ENCODE results near the gene RARG. TPM values are rescaled to one million over a fixed set of nuclear protein-coding genes. Genes with fewer than 3 reads are reported as not detected.

RARG gene
- total RNA-seq, 2 donors from 2014 or later = 13.5 to 24.1 TPM

DNA sequence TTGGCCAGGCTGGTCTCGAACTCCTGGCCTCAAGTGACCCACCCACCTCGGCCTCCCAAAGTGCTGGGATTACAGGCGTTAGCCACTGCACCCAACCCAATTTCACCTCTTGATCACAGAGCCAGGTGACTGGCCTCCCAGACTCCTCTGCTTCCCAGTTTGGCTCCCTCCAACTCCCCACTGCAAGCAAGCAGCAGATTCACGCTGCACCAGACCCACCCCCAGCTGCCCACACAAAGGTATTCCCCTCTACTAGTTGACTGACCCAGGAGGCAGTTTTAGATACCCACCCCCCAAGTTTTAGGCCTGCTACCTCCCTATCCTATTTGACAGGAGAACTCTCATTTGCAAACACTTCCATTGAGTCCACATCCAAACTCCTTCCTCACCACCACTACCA, 5.2 kb downstream of the RARG start:
- intact Hi-C loops (cut with DNase I) = no loop called here
- DNase-seq (no peak), ATAC-seq (no peak)

DNA sequence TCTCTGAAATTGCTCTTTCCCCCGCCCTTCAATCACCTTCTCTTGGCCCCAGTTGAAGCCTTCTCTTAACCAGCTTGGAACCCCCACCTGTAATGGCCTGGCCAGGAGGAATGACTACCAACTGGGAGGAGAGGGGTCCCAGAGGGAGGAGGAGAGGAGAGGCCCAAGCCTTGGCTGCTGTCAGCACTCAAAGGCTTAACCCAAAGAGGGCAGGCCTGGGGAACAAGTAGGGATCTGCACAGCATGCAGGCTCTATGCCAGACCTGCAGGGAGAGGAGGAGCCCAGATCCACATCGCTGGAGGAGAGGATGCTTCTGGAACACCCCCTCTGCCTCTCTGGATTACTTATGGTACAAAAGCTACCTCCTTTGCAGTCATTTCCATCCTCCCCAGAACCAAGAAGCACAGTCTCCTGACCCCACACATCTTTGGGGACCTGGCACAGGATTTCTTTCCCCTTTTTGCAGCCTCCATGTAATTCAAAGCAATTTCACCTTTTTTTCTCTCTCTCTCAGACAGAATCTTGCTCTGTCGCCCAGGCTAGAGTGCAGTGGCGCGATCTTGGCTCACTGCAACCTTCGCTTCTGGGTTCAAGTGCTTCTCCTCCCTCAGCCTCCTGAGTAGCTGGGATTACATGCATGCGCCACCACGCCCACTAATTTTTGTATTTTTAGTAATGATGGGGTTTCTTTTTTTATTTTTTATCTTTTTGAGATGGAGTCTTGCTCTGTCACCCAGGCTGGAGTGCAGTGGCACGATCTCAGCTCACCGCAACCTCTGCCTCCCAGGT, 6.2 kb downstream of the RARG start:
- ATAC-seq (no peak), DNase-seq (no peak)
- intact Hi-C loops (cut with DNase I) = no loop called here

DNA sequence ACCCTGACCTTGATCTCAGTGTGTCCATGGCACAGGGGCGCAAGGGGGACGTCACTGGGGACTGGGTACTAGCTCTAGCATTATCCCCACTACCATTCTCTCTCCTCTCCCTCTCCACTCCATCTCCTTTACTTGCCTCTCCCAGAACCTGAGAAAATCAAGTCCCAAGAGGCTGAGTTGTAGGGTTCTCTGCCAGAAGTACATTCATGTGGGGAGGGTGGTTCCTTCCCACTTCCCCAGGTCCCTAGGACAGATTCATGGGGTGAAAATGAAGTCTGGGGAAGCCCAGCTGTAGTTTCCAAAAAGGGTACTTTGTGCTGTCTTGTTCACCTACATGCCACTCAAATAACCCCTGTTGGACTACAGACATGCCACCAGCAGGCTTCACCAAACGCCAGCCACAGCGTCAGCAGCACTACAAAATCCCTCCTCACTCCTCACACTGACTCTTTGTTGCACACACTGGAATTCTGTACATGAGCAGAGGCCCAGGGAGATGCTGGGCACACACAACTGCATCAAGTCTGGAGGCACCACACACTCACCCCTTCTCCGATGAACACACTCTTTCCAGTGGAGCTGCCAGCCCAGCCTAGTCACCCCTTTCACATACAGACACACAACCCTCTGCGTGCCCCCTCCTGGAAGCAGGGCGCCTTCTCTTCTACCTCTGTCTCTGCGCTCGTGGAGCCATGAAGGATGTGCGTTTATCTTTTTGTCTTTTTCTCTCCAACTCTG, 6.9 kb downstream of the RARG start:
- no peak for DNase-seq
- intact Hi-C loops (cut with DNase I) = loop anchor here in 1 of 2 donors (5.0 kb wide), 1 partner anchor 42 kb away; the partner anchor contains the start of gene ESPL1

DNA sequence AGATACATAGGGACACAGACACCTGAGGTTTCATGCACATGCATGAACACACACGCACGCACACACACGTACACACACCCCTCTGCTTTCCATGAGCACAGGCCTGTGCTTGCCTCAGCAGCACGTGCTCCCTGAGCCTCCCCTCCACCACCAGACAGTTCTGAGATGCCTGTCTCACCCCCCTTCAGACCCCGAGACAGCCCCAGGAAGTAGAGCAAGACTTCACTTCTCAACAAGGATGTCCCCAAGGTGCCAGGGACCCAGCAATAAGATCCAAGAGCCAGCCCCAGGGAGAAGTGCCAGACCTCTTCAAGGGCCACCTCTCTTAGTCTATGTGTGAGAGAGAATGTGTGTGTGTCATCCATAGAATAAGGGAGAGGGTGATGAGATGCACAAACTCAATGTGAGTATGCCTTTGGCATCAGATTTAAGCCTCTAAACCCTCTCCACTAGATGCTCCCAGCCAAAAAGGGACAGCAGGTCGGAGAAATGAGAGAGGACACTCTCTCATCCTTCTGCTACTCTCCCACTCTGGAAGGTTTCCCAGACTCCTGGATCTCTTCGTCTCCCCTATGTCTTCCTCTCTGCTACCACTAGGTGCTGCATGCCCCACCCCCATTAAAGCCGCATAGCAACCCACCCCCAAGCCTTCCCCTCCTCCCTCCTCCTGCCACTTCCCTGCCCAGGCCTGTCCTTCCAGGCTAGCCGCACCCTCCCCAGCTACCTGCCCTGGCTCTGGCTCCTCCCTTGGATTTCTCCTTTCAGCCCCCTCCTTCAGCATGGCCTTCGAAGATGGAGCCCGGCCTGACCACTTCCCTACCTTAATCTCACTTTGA, 7.7 kb downstream of the RARG start:
- ATAC-seq (no peak), DNase-seq (no peak)
- intact Hi-C loops (cut with DNase I) = loop anchor here in 1 of 2 donors (5.0 kb wide), 1 partner anchor 43 kb away; the partner anchor contains the start of gene ESPL1

More for the DNA sequence above, 6.9 kb downstream of the RARG start:
- no peak for ATAC-seq

DNA sequence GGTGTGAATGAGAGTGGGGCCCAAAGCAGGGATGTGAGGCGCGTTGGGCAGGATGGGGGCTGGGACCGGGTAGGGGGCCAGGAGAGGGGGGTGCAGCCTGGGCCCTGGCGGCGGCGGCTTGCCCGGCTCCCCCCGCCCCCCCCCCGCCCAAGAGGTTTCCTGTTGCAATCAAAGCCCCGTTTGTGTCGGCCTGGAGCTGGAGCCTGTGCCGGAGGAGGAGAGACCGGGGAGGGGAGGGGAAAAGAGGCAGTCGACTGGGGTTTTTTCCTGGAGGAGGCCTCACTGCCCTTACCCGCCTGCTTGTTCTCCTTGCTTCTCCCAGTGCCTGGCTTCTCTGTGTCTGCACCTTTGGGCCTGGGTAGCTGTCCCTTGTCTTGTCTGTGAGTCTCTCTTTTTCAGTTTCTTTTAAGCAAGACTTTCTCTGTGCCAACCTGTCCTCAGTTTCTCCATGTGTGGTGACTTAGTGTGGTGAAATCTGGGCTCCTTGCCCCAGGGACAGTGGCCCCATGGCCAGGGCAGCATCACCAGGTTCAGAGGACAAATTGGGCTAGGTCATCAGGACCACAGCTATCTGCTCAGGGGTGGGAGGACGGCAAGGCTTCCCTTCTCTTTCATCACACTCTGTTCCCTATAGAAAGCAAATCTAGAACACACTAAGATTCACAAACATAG, 8.5 kb downstream of the RARG start:
- no peak for ATAC-seq
- intact Hi-C loops (cut with DNase I) = loop anchor here in 1 of 2 donors (5.0 kb wide), 1 partner anchor 44 kb away; the partner anchor contains the start of gene ESPL1
- DNase-seq = peak; percentile 62

DNA sequence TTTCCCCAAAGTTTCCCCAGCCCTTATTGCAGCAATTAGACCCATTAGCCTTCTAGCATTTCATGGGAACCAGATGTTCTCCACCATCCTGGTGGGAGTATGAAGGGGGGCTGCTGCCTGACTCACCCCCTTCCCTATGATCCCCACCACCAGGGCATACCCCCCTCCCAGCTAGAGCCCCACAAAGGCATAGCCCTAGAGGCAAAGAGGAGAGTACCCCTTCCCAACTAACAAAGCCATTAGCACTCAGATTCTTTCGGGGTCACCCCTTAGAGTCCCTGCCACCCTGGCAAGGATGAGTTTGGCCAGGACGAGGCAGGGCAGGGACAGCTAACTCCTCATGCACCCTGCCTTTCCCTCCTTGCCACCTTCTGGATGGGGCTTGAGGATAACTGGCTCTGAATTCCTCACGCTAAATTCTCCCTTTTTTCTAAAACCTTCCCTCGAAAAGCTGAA, 9.2 kb downstream of the RARG start:
- DNase-seq (no peak), ATAC-seq (no peak)
- intact Hi-C loops (cut with DNase I) = loop anchor here in 1 of 2 donors (5.0 kb wide), 1 partner anchor 44 kb away; the partner anchor contains the start of gene ESPL1

DNA sequence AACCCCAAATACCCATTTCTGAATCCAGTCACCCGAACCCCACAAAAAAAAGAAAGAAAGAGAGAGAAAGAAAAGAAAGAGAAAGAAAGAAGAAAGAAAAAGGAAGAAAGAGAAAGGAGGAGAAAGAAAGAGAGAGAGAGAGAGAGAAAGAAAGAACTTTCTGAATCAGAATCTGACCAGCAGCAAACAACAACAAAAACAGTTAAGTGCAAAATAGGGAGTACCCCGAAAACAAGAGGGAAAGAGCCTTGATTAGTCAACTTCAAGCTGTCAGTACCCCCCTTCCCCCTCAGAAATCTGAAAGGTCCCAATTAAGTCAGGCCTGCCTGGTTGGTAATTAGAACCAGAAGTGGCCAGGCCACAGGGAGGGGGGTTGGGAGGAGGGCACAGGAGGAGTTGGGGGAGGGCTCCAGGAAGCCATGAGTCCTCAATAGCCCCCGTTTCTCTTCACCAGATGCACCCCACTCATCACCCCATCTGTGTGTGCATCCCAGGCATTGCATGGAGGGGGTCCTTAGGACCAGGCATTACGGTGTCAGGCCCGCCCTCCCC, 9.8 kb downstream of the RARG start:
- ATAC-seq = no peak
- intact Hi-C loops (cut with DNase I) = loop anchor here in 1 of 2 donors (5.0 kb wide), 1 partner anchor 45 kb away; the partner anchor contains the start of gene ESPL1
- no peak for DNase-seq

DNA sequence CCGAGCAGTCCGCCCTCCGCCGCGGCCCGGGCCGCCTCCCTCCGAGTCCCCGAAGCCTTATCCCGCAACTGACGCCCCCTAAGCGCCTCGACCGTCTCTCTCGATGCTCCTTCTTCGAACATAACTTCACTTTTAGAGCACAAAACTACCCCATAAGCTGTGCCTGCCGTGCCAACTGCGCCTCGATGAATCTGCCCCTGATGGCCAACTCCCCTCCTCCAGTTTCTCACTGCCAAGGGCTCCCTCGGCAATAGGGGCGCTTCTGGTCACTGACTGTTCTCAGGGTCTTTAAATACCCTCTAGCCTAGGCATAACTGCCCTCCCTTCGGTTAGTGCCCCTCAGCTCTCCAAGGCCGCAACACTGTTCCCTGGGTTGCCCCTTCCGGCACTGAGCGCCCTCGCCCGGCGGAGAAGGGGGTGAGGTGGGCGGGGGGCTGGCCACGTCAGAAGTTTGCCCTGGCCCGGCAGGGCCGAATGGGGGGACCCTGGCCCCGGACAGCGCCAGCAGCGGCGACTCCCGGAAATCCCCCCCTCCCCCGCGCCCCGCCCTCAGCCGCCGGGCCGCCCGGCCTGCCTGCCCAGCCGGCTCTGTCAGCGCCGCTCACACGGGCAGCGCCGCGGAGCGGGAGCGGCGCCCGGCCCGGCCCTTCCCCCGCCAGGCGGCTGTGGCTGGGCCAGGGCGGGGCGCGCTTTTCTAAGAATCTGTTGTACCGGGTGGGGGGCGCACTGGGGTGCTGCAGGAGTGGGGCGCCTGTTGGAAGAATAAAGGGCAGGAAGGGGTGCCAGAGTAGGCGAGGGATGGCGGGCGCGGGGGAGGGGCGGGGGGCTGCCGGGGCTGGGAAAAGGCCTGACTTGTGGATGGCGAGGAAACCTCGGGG, 10.6 kb downstream of the RARG start:
- intact Hi-C loops (cut with DNase I) = loop anchor here in 1 of 2 donors (5.0 kb wide), 1 partner anchor 46 kb away; the partner anchor contains the start of gene ESPL1
- ATAC-seq = peak; percentile 63 to 66
- DNase-seq = peak; percentile 79

DNA sequence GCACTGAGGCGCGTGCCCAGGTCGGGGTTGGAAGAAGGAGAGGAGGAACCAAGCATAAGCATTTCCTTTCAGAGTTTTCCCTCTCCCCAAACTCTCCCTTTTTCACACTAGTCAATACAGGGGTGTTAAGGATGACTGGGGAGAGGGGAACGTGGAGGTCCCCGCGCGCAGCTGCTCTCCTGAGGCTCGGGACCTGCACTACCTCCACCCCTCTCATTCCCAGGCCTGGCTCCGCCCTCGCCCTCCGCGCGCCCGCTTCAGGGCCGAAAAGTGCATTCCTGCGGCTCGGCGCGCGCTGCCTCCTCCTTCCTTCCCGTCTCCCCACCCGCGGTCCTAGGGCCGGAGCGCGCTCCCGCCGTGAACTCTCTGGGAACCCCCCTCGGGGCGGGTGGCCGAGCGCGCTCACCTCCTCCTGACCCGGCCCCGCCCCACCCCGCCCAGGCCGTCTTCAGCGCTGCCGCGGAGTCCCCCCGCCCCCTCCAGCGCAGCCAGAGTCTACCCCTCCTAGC, 11.3 kb downstream of the RARG start:
- intact Hi-C loops (cut with DNase I) = loop anchor here in 1 of 2 donors (1.0 to 5.0 kb wide), 2 partner anchors 47 to 101 kb away; partner anchors contain the start of genes AAAS and ESPL1
- DNase-seq (peak; percentile 94), ATAC-seq (peak; percentile 87 to 93)

DNA sequence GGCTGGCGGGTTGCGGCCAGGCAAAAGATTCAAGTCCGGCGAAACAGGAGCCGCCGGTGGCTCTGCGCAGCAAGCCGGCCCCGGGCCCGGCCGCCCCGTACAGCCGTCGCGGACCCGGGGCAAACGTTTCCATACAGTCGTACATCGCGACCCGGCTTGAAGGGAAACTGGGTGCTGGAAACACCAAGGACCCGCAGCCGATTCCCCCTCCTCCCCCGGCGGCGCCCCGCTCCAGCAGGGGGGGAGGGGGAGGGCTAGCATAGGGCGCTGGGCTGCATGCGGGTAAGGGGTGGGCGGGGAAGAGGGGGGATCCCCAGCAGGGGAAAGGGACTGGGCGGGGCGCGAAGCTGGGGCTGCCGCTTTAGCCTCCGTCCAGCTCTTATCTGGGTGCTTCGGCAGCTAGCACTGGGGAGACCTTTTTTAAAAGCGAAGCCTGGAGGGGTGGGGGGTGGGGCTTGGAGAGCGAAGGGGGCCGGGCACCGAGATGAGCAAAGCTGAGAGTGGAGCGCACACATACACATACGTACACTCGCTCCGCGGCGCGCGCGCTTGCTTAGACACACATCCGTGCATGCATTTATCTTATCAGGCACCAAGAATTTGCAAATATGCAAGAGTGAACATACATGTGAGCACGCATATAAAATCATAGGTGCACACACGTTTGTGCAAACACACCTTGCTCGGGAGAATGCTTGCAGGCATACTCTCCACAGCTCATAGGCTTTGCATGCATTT, 11.9 kb downstream of the RARG start:
- ATAC-seq = peak; percentile 39 to 47
- intact Hi-C loops (cut with DNase I) = loop anchor here in 1 of 2 donors (1.0 to 5.0 kb wide), 2 partner anchors 47 to 101 kb away; partner anchors contain the start of genes AAAS and ESPL1

DNA sequence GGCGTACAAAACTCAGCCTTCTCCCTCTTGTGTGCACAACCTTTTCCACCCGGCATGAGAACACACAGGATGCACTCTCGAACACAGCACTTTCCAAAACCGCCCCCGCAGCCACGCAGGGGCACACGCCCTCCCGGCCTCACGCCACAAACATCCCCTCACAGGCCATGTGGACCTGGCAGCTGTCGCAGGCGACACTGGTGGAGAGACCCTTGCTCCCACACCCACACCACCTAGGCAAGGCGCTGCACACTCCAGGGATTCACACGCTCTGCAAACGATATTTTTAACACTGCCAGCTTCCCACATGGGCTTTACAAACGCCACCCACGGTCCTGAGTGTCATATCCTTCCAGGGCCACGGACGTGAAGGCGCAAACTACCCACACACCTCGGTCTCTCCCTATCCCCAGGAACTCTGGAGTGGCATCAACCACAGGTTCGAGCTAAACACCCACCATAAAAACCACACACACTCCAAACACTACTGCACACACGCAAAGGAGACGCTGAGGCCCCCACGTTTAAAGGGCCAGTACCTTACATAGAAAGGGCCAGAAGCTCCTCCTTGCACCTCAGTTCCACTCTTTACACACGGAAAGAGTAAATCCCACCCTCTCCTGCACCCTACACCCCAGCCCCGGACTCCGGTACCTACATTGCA, 12.6 kb downstream of the RARG start:
- intact Hi-C loops (cut with DNase I) = no loop called here
- ATAC-seq = no peak
- peak; percentile 63 for DNase-seq

More for the DNA sequence above, 11.9 kb downstream of the RARG start:
- DNase-seq = peak; percentile 73

DNA sequence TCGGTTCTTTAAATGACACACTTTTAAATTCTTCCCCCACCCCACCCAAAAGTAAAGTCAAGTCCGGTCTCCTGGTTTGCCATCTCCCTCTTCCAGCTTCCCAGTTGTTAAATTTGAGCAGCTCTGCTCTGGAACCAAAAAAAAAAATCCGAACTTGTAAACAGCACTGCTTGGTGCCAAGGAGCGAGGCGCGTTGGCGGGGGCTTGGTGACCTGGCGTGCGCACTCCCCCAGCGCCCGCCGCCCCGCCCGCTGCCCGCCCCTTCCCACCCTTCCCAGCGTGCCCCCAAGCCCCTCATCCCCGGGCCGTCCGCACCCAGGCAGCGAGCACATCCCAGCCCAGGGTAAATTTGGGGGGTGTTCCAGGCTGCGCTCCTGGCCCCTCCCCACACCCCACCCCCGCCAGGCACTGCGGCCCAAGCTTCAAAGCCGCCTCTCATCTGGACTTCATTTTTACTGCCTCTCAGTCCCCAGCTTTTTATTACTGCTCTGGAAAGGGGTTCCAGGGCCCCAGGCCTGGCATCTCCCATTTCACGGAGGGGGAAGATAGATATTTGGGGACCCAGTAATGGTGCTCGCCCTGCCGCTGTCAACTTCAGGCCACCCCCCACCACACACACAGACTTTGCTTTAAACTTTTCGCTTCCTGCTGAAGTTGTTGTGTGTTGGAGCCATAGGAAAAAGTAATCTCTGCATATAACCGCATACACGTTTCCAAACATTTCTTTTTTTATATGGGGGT, 13.3 kb downstream of the RARG start:
- ATAC-seq (no peak), DNase-seq (no peak)
- intact Hi-C loops (cut with DNase I) = no loop called here

DNA sequence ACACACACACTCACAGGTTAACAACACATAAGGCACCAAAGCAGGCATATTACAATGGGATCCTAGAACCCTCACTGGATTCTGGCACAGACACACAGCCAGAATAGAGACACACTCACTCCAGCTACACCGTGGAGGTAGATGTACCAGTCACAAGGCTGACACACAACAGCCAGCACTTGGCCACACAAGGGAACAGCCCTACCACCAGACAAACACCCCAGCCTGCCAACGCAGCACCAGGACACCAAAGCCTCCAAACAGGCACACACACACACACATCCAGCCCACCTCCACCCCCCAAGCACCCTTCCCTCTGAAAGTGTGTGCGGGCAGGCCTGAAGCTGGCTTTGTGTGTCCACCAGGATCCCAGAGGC, 14.1 kb downstream of the RARG start:
- no peak for ATAC-seq
- DNase-seq = no peak
- intact Hi-C loops (cut with DNase I) = no loop called here

DNA sequence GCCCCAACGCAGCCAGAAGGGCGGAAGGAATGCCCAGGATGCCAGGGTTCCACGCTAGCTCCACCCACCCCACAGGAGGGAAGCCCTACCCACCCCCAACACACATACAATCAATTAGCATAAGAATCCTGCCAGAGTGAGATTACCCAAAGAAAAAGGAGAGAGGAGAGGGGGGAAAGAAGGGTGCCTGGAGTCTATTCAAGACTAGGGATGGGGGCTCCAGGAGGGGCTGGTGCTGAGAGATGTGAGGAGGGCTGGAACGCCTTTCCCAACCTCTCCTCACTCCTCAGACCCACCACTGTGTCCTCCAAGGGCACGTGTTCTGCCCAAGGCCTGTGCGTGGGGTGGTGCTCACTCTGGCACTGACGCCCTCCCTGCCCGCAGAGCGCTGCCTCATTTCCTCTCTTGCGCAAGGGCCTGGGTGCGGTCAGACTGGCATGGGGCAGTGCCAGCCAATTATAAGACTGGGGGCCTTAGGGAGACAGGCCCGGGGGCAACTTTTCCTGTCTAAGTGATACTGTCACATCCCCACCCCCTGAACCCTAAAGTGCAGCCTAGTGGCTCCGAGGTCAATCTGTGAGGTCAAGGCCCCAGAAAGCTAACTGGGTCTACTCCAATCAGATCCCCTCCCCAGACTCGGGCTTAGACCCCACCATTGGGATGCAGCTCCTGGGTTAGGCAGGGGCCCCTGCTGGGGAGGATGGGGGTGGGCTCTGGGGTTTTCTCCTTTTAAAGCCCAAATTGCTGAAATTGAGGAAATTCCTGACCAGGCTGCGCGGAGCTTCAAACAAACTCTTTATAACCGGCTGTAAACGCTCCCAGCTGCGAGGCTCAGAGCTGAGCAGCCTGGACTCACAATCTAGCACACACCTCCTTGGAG, 14.7 kb downstream of the RARG start:
- intact Hi-C loops (cut with DNase I) = no loop called here
- ATAC-seq = no peak
- DNase-seq = no peak

All from left cardiac atrium (tissue), 4 donors.